Cardiac fibroblast (primary cell): Measurements from ENCODE around the gene SLIT3.

ENCODE experiments used
- DNase-seq, 2 donors: peaks; one replicate each; pipeline versions ENCODE4 v3.0.0 to v3.0.0-alpha.2; 2010; ENCODE audit warnings: low read depth in 2 of 2
- H3K4me3 ChIP-seq, 2 donors: replicated peaks in 1 of 2; 1 replicate in 1 of 2; 2 replicates in 1 of 2; pipeline ENCODE4 v1.5.1; 2011; ENCODE audit warnings: low read depth in 2 of 2, low read length in 2 of 2, mild to moderate bottlenecking in 2 of 2, moderate library complexity in 1 of 2
- CTCF ChIP-seq: IDR thresholded peaks from one replicate; pipeline ENCODE4 v1.5.1; 2011; ENCODE audit warnings: low read depth, mild to moderate bottlenecking, low read length, inconsistent platforms

SLIT3 gene

GRCh38 chr5:169176709-169177694 lies 123.9 kb downstream of the SLIT3 start:
- no peak for TF ChIP-seq CTCF
- H3K4me3 ChIP-seq = no peak overlapping the region
- DNase-seq = no peak

GRCh38 chr5:169175733-169176132 lies 125.2 kb downstream of the SLIT3 start:
- DNase-seq = no peak
- TF ChIP-seq CTCF = no peak
- no peak overlapping the region for H3K4me3 ChIP-seq

GRCh38 chr5:169174923-169175322 lies 126.0 kb downstream of the SLIT3 start:
- H3K4me3 ChIP-seq = no peak overlapping the region
- DNase-seq = no peak
- TF ChIP-seq CTCF = no peak

GRCh38 chr5:169173372-169173771 lies 127.6 kb downstream of the SLIT3 start:
- no peak overlapping the region for H3K4me3 ChIP-seq
- peak in 1 of 2 donors; percentile 71 for DNase-seq
- TF ChIP-seq CTCF = no peak

GRCh38 chr5:169171515-169171914 lies 129.4 kb downstream of the SLIT3 start:
- no peak for DNase-seq
- TF ChIP-seq CTCF = no peak
- no peak overlapping the region for H3K4me3 ChIP-seq

GRCh38 chr5:169169783-169170182 lies 131.2 kb downstream of the SLIT3 start:
- no peak for DNase-seq
- no peak overlapping the region for H3K4me3 ChIP-seq
- no peak for TF ChIP-seq CTCF
